ENCODE data around the gene RXRB.

The RXRB gene

GRCh38 chr6:33176906-33177305, 23.6 kb downstream of the RXRB start:
- DNase-seq, result no peak
- no peak for ATAC-seq

GRCh38 chr6:33175436-33176069, 24.9 kb downstream of the RXRB start:
- ATAC-seq (no peak), DNase-seq (no peak)

- ATAC-seq, result no peak
- no peak for DNase-seq
Observed at GRCh38 chr6:33174784-33175183, 25.7 kb downstream of the RXRB start.

- ATAC-seq, result no peak
- no peak for DNase-seq
Observed at GRCh38 chr6:33173535-33174180, 26.8 kb downstream of the RXRB start.

GRCh38 chr6:33172688-33173534, 27.6 kb downstream of the RXRB start:
- no peak for DNase-seq
- ATAC-seq, result no peak

GRCh38 chr6:33171880-33172687, 28.4 kb downstream of the RXRB start:
- ATAC-seq (no peak), DNase-seq (no peak)

GRCh38 chr6:33171016-33171879, 29.2 kb downstream of the RXRB start:
- ATAC-seq (no peak), DNase-seq (no peak)

- DNase-seq (no peak), ATAC-seq (peak; percentile 4)
Observed at GRCh38 chr6:33170176-33171015, 30.1 kb downstream of the RXRB start.

- DNase-seq (no peak), ATAC-seq (no peak)
Observed at GRCh38 chr6:33169291-33170175, 30.9 kb downstream of the RXRB start.

GRCh38 chr6:33168639-33169038, 31.8 kb downstream of the RXRB start:
- ATAC-seq (no peak), DNase-seq (no peak)

- no peak for DNase-seq
- no peak for ATAC-seq
Observed at GRCh38 chr6:33168284-33168601, 32.2 kb downstream of the RXRB start.

GRCh38 chr6:33167374-33168283, 32.8 kb downstream of the RXRB start:
- DNase-seq (no peak), ATAC-seq (no peak)

- ATAC-seq, result no peak
- DNase-seq, result no peak
Observed at GRCh38 chr6:33166811-33167210, 33.7 kb downstream of the RXRB start.

GRCh38 chr6:33166363-33166762, 34.1 kb downstream of the RXRB start:
- no peak for DNase-seq
- ATAC-seq, result no peak

GRCh38 chr6:33165581-33166258, 34.7 kb downstream of the RXRB start:
- DNase-seq (no peak), ATAC-seq (no peak)

- ATAC-seq, result no peak
- no peak for DNase-seq
Observed at GRCh38 chr6:33164665-33165373, 35.6 kb downstream of the RXRB start.

GRCh38 chr6:33164176-33164575, 36.3 kb downstream of the RXRB start:
- ATAC-seq (no peak), DNase-seq (no peak)

Data from stimulated activated naive CD8-positive, alpha-beta T cell treated with anti-CD3 and anti-CD28 coated beads, Interleukin-15, Interleukin-2, amounts not matched to agents 100 U/mL and 50 U/mL, for 24 hours (primary cell).